ENCODE data around the gene BOC. TPM values are rescaled to one million over a fixed set of nuclear protein-coding genes. Genes with fewer than 3 reads are reported as not detected.
"Not testable (repeated sequence)": the region's sequence is repeated elsewhere in the genome, so short reads cannot be mapped to it uniquely, and the experiment has no call there.

BOC gene
- total RNA-seq (2014; rRNA removed; shearing (Covaris generic)): 10.4 and 15.3 TPM in 2 replicates
- 10.0 and 11.5 TPM in 2 replicates for polyA plus RNA-seq (2015; cell fraction: cytosol; rRNA removed)
- polyA plus RNA-seq (2015; cell fraction: nucleus; rRNA removed): 11.8 and 13.6 TPM in 2 replicates

- DNase-seq (ENCODE audit: low read depth): peak; percentile 69
These were observed at the start of gene BOC for GRCh38 chr3:113211330-113212149. Gene BOC (plus strand): TSS chr3:113211557. CDS start chr3:113249803, 38,246 bp downstream.

GRCh38 chr3:113161661-113162060, 49.7 kb upstream of the BOC start:
- DNase-seq (ENCODE audit: low read depth): no peak

GRCh38 chr3:113163152-113163551, 48.2 kb upstream of the BOC start:
- no peak for DNase-seq (ENCODE audit: low read depth)

- no peak for DNase-seq (ENCODE audit: low read depth)
These were observed 45.5 kb upstream of the BOC start for GRCh38 chr3:113165841-113166240.

- no peak for DNase-seq (ENCODE audit: low read depth)
These were observed 45.0 kb upstream of the BOC start for GRCh38 chr3:113166357-113166718.

- peak; percentile 38 for DNase-seq (ENCODE audit: low read depth)
These were observed 44.5 kb upstream of the BOC start for GRCh38 chr3:113166719-113167492.

GRCh38 chr3:113167825-113168801, 43.2 kb upstream of the BOC start:
- no peak for DNase-seq (ENCODE audit: low read depth)

- DNase-seq (ENCODE audit: low read depth): no peak
These were observed 41.4 kb upstream of the BOC start for GRCh38 chr3:113169891-113170452.

- no peak for DNase-seq (ENCODE audit: low read depth)
These were observed 40.6 kb upstream of the BOC start for GRCh38 chr3:113170771-113171170.

- not testable (repeated sequence) for DNase-seq (ENCODE audit: low read depth)
These were observed 39.6 kb upstream of the BOC start for GRCh38 chr3:113171675-113172300.

- DNase-seq (ENCODE audit: low read depth): no peak
These were observed 38.3 kb upstream of the BOC start for GRCh38 chr3:113173102-113173501.

- DNase-seq (ENCODE audit: low read depth): no peak
These were observed 37.1 kb upstream of the BOC start for GRCh38 chr3:113174304-113174703.

- DNase-seq (ENCODE audit: low read depth): no peak
These were observed 36.4 kb upstream of the BOC start for GRCh38 chr3:113174801-113175485.

GRCh38 chr3:113177526-113177925, 33.8 kb upstream of the BOC start:
- DNase-seq (ENCODE audit: low read depth): no peak

GRCh38 chr3:113179235-113179824, 32.0 kb upstream of the BOC start:
- no peak for DNase-seq (ENCODE audit: low read depth)

- DNase-seq (ENCODE audit: low read depth): peak; percentile 36
These were observed 27.4 kb upstream of the BOC start for GRCh38 chr3:113183748-113184661.

GRCh38 chr3:113185194-113185835, 26.0 kb upstream of the BOC start:
- DNase-seq (ENCODE audit: low read depth): peak; percentile 46

- no peak for DNase-seq (ENCODE audit: low read depth)
These were observed 24.8 kb upstream of the BOC start for GRCh38 chr3:113186566-113186965.

Data from HT1080 (cell line).